Spleen (tissue), 11 donors: Measurements from ENCODE around the gene CASP8. TPM values are rescaled to one million over a fixed set of nuclear protein-coding genes. Genes with fewer than 3 reads are reported as not detected.

Experiments used
- DNase-seq: peaks from one replicate; pipeline ENCODE4 v3.0.0-alpha.2; 2020
- H3K27ac ChIP-seq, 8 donors: fragments of 200-600 bp; sonication (generic) in 7 of 8; 1 replicate in 4 of 8; 2 replicates in 4 of 8; pipeline versions ENCODE4 v1.5.0 to v1.8.0; 2016 to 2021; ENCODE audit warnings: inconsistent platforms in 4 of 8, mild to moderate bottlenecking in 4 of 8, moderate library complexity in 1 of 8
- H3K27me3 ChIP-seq, 7 donors: fragments of 200-600 bp; sonication (generic) in 6 of 7; replicated peaks in 1 of 7; 1 replicate in 4 of 7; 2 replicates in 3 of 7; pipeline versions ENCODE4 v1.5.0 to v1.8.0; 2016 to 2021; ENCODE audit warnings: inconsistent platforms in 3 of 7, mild to moderate bottlenecking in 1 of 7
- H3K36me3 ChIP-seq, 6 donors: fragments of 200-600 bp; sonication (generic) in 5 of 6; 1 replicate in 4 of 6; 2 replicates in 2 of 6; pipeline versions ENCODE4 v1.5.0 to v1.8.0; 2016 to 2021; ENCODE audit warnings: inconsistent platforms in 2 of 6
- H3K4me1 ChIP-seq, 6 donors: fragments of 200-600 bp; sonication (generic) in 5 of 6; 1 replicate in 3 of 6; 2 replicates in 3 of 6; pipeline versions ENCODE4 v1.5.0 to v1.8.0; 2016 to 2021; ENCODE audit warnings: inconsistent platforms in 3 of 6
- H3K4me3 ChIP-seq, 8 donors: fragments of 200-600 bp; sonication (generic) in 7 of 8; 1 replicate in 4 of 8; 2 replicates in 4 of 8; pipeline versions ENCODE4 v1.5.0 to v1.8.0; 2016 to 2021; ENCODE audit warnings: inconsistent platforms in 4 of 8, mild to moderate bottlenecking in 4 of 8, moderate library complexity in 2 of 8
- H3K9me3 ChIP-seq, 8 donors: fragments of 200-600 bp; sonication (generic) in 7 of 8; 1 replicate in 4 of 8; 2 replicates in 4 of 8; pipeline versions ENCODE4 v1.5.0 to v1.8.0; 2016 to 2021; ENCODE audit warnings: inconsistent platforms in 4 of 8
- POLR2A ChIP-seq, 3 donors: fragments of 450-650 bp; IDR thresholded peaks; one replicate each; pipeline ENCODE4 v1.5.1; 2017; ENCODE audit warnings: antibody characterized with exemption in 3 of 3, mild to moderate bottlenecking in 1 of 3
- POLR2AphosphoS5 ChIP-seq, 3 donors: sonication (generic); formaldehyde crosslinking; IDR thresholded peaks; one replicate each; pipeline ENCODE4 v1.5.1; 2017; ENCODE audit warnings: antibody characterized with exemption in 3 of 3
- WGBS, 5 donors: extraction: QIAGEN DNeasy Blood & Tissue Kit in 3 of 5; methylation state at CpG; one replicate each; pipeline versions ENCODE4 v1.1.5 to v1.1.7; 2013 to 2018; 5-methylcytosine and 5-hydroxymethylcytosine counted together
- intact Hi-C: fragments of 100-400 bp; cut with DNase I; formaldehyde crosslinking; loops from one replicate; pipeline ENCODE4 v1.15.0; 2023; ENCODE audit warnings: low total_unique reads
- polyA plus RNA-seq, 3 donors: library from polyadenylated mRNA; stranded (reverse); fragments of 200-250 nt; gene quantifications; one replicate each; pipeline ENCODE4 v1.2.1, GENCODE V29; 2013
- total RNA-seq, 7 donors: library from RNA; depleted of rRNA in 3 of 7; stranded (reverse); fragments of >200 nt in 3 of 7; fragmentation: NEBNext Ultra II Directional in 4 of 7; extraction: Animal tissue kit (Norgen Biotek cat#: 25700) in 4 of 7; gene quantifications; one replicate each; pipeline versions ENCODE4 v1.1.0 to v1.2.1, GENCODE V29; 2016 to 2021
- TF ChIP-seq, protein P1 (sequence below), 11 experiments: fragments of 200-600 bp in 7 of 11; fragments of 450-650 bp in 4 of 11; sonication (generic) in 4 of 11; IDR thresholded peaks in 8 of 11; conservative IDR thresholded peaks in 3 of 11; 1 replicate in 7 of 11; 2 replicates in 4 of 11; pipeline versions ENCODE4 v1.4.0 to v1.8.0; 2016 to 2021; ENCODE audit warnings: antibody characterized with exemption in 11 of 11, inconsistent platforms in 4 of 11, mild to moderate bottlenecking in 1 of 11
- donor health status: healthy with polysubstance abuse.
- donor health status: DM: no; HTN: no; CAD: no; lungs with moderate emphysema.
- donor health status: DM: no; HTN: no; CAD: no.
- donor health status: Bipolar disorder and iron deficiency.
- donor health status: healthy.
- donor health status: DM: no; HTN: no; CAD: no.
- donor health status: DM: yes; HTN: yes; CAD: no.

Gene CASP8
- total and polyA plus RNA-seq, 10 donors: 20.3 to 100 (median 78.7) TPM

- intact Hi-C loops: loop anchor here (10.0 kb wide), 1 partner anchor 197 kb away; the partner anchor contains the start of genes STRADB and TRAK2
- H3K4me1 ChIP-seq: peaks cover 28 to 100% (median 89%) of the 10 kb centered on the region in 6 donors
- TF ChIP-seq, protein P1, sequence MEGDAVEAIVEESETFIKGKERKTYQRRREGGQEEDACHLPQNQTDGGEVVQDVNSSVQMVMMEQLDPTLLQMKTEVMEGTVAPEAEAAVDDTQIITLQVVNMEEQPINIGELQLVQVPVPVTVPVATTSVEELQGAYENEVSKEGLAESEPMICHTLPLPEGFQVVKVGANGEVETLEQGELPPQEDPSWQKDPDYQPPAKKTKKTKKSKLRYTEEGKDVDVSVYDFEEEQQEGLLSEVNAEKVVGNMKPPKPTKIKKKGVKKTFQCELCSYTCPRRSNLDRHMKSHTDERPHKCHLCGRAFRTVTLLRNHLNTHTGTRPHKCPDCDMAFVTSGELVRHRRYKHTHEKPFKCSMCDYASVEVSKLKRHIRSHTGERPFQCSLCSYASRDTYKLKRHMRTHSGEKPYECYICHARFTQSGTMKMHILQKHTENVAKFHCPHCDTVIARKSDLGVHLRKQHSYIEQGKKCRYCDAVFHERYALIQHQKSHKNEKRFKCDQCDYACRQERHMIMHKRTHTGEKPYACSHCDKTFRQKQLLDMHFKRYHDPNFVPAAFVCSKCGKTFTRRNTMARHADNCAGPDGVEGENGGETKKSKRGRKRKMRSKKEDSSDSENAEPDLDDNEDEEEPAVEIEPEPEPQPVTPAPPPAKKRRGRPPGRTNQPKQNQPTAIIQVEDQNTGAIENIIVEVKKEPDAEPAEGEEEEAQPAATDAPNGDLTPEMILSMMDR (IDR thresholded peaks at IDR 0.05 in 8 of 11, conservative IDR thresholded peaks at IDR 0.05 in 3 of 11): peak in 3 of 11 experiments; percentile 14 to 30 (median 16)
- TF ChIP-seq POLR2AphosphoS5 (IDR thresholded peaks at IDR 0.05) (peak in 2 of 3 donors; percentile 21 to 22), POLR2A (IDR thresholded peaks at IDR 0.05) (peak in 1 of 3 donors; percentile 2)
- DNase-seq: peak; percentile 89
- H3K36me3 ChIP-seq: no peaks in the 10 kb centered on the region
- no peaks in the 10 kb centered on the region for H3K9me3 ChIP-seq
- no peaks in the 10 kb centered on the region for H3K27me3 ChIP-seq
- H3K4me3 ChIP-seq: peak overlapping the region; percentile 34 to 72 (median 52)
- peak overlapping the region; percentile 79 to 97 (median 94) for H3K27ac ChIP-seq
- 8 to 15% (median 12%) methylated on average over 12 of the region's 12 CpGs for WGBS, 5 donors
Measured at GRCh38 chr2:201257381-201257955, 2.9 kb upstream of the CASP8 start.

DNA sequence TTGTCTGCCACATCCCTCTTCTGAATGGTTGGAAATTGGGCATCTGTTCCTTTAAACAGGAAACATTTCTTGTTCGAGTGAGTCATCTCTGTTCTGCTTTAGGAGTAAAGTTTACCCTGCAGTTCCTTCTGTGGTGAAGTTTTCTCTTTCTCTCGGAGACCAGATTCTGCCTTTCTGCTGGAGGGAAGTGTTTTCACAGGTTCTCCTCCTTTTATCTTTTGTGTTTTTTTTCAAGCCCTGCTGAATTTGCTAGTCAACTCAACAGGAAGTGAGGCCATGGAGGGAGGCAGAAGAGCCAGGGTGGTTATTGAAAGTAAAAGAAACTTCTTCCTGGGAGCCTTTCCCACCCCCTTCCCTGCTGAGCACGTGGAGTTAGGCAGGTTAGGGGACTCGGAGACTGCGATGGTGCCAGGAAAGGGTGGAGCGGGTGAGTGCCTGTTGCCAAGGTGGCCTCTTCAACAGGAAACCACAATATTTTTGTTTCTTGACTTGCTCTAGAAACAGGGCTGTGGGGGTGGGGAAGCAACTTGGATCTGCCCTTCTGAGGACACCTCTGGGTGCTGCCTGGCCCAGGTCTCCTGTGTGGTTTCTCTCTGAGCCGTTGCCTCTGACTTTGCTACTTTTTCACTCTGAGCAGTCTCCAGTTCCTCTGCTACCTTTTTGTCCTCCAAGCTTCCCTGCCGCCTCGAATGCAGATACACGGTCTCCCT lies 2.2 kb upstream of the CASP8 start:
- peaks cover 33 to 100% (median 89%) of the 10 kb centered on the region in 6 donors for H3K4me1 ChIP-seq
- H3K27ac ChIP-seq: peak overlapping the region; percentile 79 to 97 (median 94)
- DNase-seq: peak; percentile 94
- peak overlapping the region; percentile 34 to 72 (median 52) for H3K4me3 ChIP-seq
- no peaks in the 10 kb centered on the region for H3K27me3 ChIP-seq
- no peaks in the 10 kb centered on the region for H3K36me3 ChIP-seq
- TF ChIP-seq, protein P1 (IDR thresholded peaks at IDR 0.05 in 8 of 11, conservative IDR thresholded peaks at IDR 0.05 in 3 of 11): peak in 2 of 11 experiments; percentile 2 to 28
- TF ChIP-seq POLR2A (IDR thresholded peaks at IDR 0.05): peak in 1 of 3 donors; percentile 1
- peak in 2 of 3 donors; percentile 80 to 83 for TF ChIP-seq POLR2AphosphoS5 (IDR thresholded peaks at IDR 0.05)
- WGBS, 5 donors: 0 to 1% (median 0%) methylated on average over 10 of the region's 10 CpGs
- intact Hi-C loops: loop anchor here (10.0 kb wide), 1 partner anchor 197 kb away; the partner anchor contains the start of genes STRADB and TRAK2
- H3K9me3 ChIP-seq: no peaks in the 10 kb centered on the region

GRCh38 chr2:201258666-201259615 lies 1.4 kb upstream of the CASP8 start:
- DNase-seq: no peak

More at GRCh38 chr2:201258666-201259615, 1.4 kb upstream of the CASP8 start:
- WGBS, 5 donors: 23 to 28% (median 25%) methylated on average over 15 of the region's 15 CpGs
- TF ChIP-seq POLR2A (IDR thresholded peaks at IDR 0.05): no peak
- TF ChIP-seq POLR2AphosphoS5 (IDR thresholded peaks at IDR 0.05): no peak
- TF ChIP-seq, protein P1 (IDR thresholded peaks at IDR 0.05 in 8 of 11, conservative IDR thresholded peaks at IDR 0.05 in 3 of 11): peak in 1 of 11 experiments; percentile 7
- H3K4me1 ChIP-seq: peaks cover 32 to 100% (median 89%) of the 10 kb centered on the region in 6 donors
- no peaks in the 10 kb centered on the region for H3K36me3 ChIP-seq
- intact Hi-C loops: loop anchor here (10.0 kb wide), 1 partner anchor 196 kb away; the partner anchor contains the start of genes STRADB and TRAK2
- H3K9me3 ChIP-seq: no peaks in the 10 kb centered on the region
- H3K4me3 ChIP-seq: peak overlapping the region; percentile 34 to 72 (median 52)
- H3K27ac ChIP-seq: peak overlapping the region; percentile 79 to 97 (median 94)
- no peaks in the 10 kb centered on the region for H3K27me3 ChIP-seq
